ENCODE results near the gene TEX14. TPM values are rescaled to one million over a fixed set of nuclear protein-coding genes. Genes with fewer than 3 reads are reported as not detected.

The TEX14 gene
- total and polyA plus RNA-seq, 2 experiments from 2014 or later, result 0.15 TPM; not detected in 1

- Histone ChIP-seq H3F3A (ENCODE audit: insufficient read depth) (peaks cover 20% of the 10 kb centered on the region), H3K4me1 (ENCODE audit: insufficient read depth) (0 out of 2 replicates have a peak, but pooled peaks cover 5% of the 10 kb centered on the region), H3K4me2 (ENCODE audit: unreplicated experiment) (peak overlapping the region; percentile 85), H3K4me3 (peak overlapping the region; percentile 83; the same call in 1 of the 2 replicates), H4K20me1 (ENCODE audit: insufficient read depth) (no peaks in the 10 kb centered on the region), H3K79me2 (ENCODE audit: insufficient read depth) (no peaks in the 10 kb centered on the region), H2AFZ (peak overlapping the region; percentile 81; the same call in 1 of the 2 replicates), H3K9me2 (ENCODE audit: insufficient read depth) (no peaks in the 10 kb centered on the region), H3K36me3 (ENCODE audit: low read depth) (peaks cover 11% of the 10 kb centered on the region; the same call in 1 of the 2 replicates), H3K27ac (no peak overlapping the region), H3K27me3 (replicated peaks; ENCODE audit: insufficient read depth) (no peaks in the 10 kb centered on the region), H3K9me3 (ENCODE audit: low read depth) (no peaks in the 10 kb centered on the region), H3K9ac (no peak overlapping the region)
- TF ChIP-seq EZH2 (IDR thresholded peaks at IDR 0.05; ENCODE audit: insufficient read depth, poor library complexity, severe bottlenecking), result no peak
- no peak for TF ChIP-seq EZH2phosphoT487 (IDR thresholded peaks at IDR 0.05; ENCODE audit: insufficient read depth, low read depth)
- DNase-seq, result no peak
- WGBS, 2 experiments (ENCODE audit: low coverage in 1 of 2, low lambda C conversion rate in 2 of 2, missing lambda C conversion rate in 2 of 2), result 35 to 42% methylated on average over 2 of the region's 2 CpGs
- in situ Hi-C loops (cut with MboI), result no loop called here
Observed at GRCh38 chr17:58515286-58515685, 176.6 kb downstream of the TEX14 start.

- Histone ChIP-seq H3K36me3 (ENCODE audit: low read depth) (peaks cover 12% of the 10 kb centered on the region; the same call in 1 of the 2 replicates), H3K79me2 (ENCODE audit: insufficient read depth) (no peaks in the 10 kb centered on the region), H3K9me2 (ENCODE audit: insufficient read depth) (no peaks in the 10 kb centered on the region), H3K4me2 (ENCODE audit: unreplicated experiment) (peak overlapping the region; percentile 85), H3K27me3 (replicated peaks; ENCODE audit: insufficient read depth) (no peaks in the 10 kb centered on the region), H3K27ac (no peak overlapping the region), H3K9ac (peak overlapping the region; percentile 73; the same call in 1 of the 2 replicates), H3F3A (ENCODE audit: insufficient read depth) (peaks cover 15% of the 10 kb centered on the region), H3K4me1 (ENCODE audit: insufficient read depth) (0 out of 2 replicates have a peak, but pooled peaks cover 5% of the 10 kb centered on the region), H2AFZ (peak overlapping the region; percentile 81), H4K20me1 (ENCODE audit: insufficient read depth) (no peaks in the 10 kb centered on the region), H3K9me3 (ENCODE audit: low read depth) (no peaks in the 10 kb centered on the region), H3K4me3 (peak overlapping the region; percentile 83)
- WGBS, 2 experiments (ENCODE audit: low coverage in 1 of 2, low lambda C conversion rate in 2 of 2, missing lambda C conversion rate in 2 of 2), result 12 to 21% methylated on average over 7 to 11 of the region's 11 CpGs
- in situ Hi-C loops (cut with MboI), result no loop called here
- TF ChIP-seq EZH2phosphoT487 (IDR thresholded peaks at IDR 0.05; ENCODE audit: insufficient read depth, low read depth) (no peak), EZH2 (IDR thresholded peaks at IDR 0.05; ENCODE audit: insufficient read depth, poor library complexity, severe bottlenecking) (no peak)
- peak; percentile 11 for DNase-seq
Observed at GRCh38 chr17:58514770-58515157, 177.1 kb downstream of the TEX14 start.

GRCh38 chr17:58513965-58514769 is 177.7 kb downstream of the TEX14 start, which contains the start of gene MTMR4:
MTMR4 (minus strand) TSS chr17:58514638; CDS start chr17:58514407, 231 bp downstream.
- WGBS, 2 experiments (ENCODE audit: low coverage in 1 of 2, low lambda C conversion rate in 2 of 2, missing lambda C conversion rate in 2 of 2), result 1 to 2% methylated on average over 35 to 36 of the region's 64 CpGs
- in situ Hi-C loops (cut with MboI), result no loop called here
- DNase-seq, result peak; percentile 85
- H3K9ac ChIP-seq, result peak within 1 kb of the TSS; percentile 73
- H3K9me3 ChIP-seq (ENCODE audit: low read depth), result no peaks in the 10 kb centered on the region
- H4K20me1 ChIP-seq (ENCODE audit: insufficient read depth), result no peaks in the 10 kb centered on the region
- no peak within 1 kb of the TSS for H3K27ac ChIP-seq
- peaks cover 12% of the 10 kb centered on the region; the same call in 1 of the 2 replicates for H3K36me3 ChIP-seq (ENCODE audit: low read depth)
- H3K4me3 ChIP-seq, result peak within 1 kb of the TSS; percentile 83
- no peaks in the 10 kb centered on the region for H3K79me2 ChIP-seq (ENCODE audit: insufficient read depth)
- peak within 1 kb of the TSS; percentile 85 for H3K4me2 ChIP-seq (ENCODE audit: unreplicated experiment)
- TF ChIP-seq EZH2 (IDR thresholded peaks at IDR 0.05; ENCODE audit: insufficient read depth, poor library complexity, severe bottlenecking) (no peak), EZH2phosphoT487 (IDR thresholded peaks at IDR 0.05; ENCODE audit: insufficient read depth, low read depth) (no peak)
- peak within 1 kb of the TSS; percentile 81 for H2AFZ ChIP-seq
- no peaks in the 10 kb centered on the region for H3K27me3 ChIP-seq (replicated peaks; ENCODE audit: insufficient read depth)
- H3K4me1 ChIP-seq (ENCODE audit: insufficient read depth), result 0 out of 2 replicates have a peak, but pooled peaks cover 5% of the 10 kb centered on the region
- H3F3A ChIP-seq (ENCODE audit: insufficient read depth), result peaks cover 13% of the 10 kb centered on the region
- no peaks in the 10 kb centered on the region for H3K9me2 ChIP-seq (ENCODE audit: insufficient read depth)

GRCh38 chr17:58513267-58513964 is 178.4 kb downstream of the TEX14 start:
- Histone ChIP-seq H3K9me3 (ENCODE audit: low read depth) (no peaks in the 10 kb centered on the region), H3K9ac (peak overlapping the region; percentile 73; the same call in 1 of the 2 replicates), H3K4me1 (ENCODE audit: insufficient read depth) (0 out of 2 replicates have a peak, but pooled peaks cover 5% of the 10 kb centered on the region), H3K4me3 (peak overlapping the region; percentile 83), H3K9me2 (ENCODE audit: insufficient read depth) (no peaks in the 10 kb centered on the region), H3K27ac (no peak overlapping the region), H3K27me3 (replicated peaks; ENCODE audit: insufficient read depth) (no peaks in the 10 kb centered on the region), H2AFZ (peak overlapping the region; percentile 81), H3K4me2 (ENCODE audit: unreplicated experiment) (peak overlapping the region; percentile 85), H4K20me1 (ENCODE audit: insufficient read depth) (no peaks in the 10 kb centered on the region), H3K79me2 (ENCODE audit: insufficient read depth) (no peaks in the 10 kb centered on the region), H3F3A (ENCODE audit: insufficient read depth) (peaks cover 7% of the 10 kb centered on the region), H3K36me3 (ENCODE audit: low read depth) (peaks cover 12% of the 10 kb centered on the region; the same call in 1 of the 2 replicates)
- WGBS, 2 experiments (ENCODE audit: low coverage in 1 of 2, low lambda C conversion rate in 2 of 2, missing lambda C conversion rate in 2 of 2), result 64 to 65% methylated on average over 12 to 14 of the region's 14 CpGs
- no peak for TF ChIP-seq EZH2phosphoT487 (IDR thresholded peaks at IDR 0.05; ENCODE audit: insufficient read depth, low read depth)
- no peak for TF ChIP-seq EZH2 (IDR thresholded peaks at IDR 0.05; ENCODE audit: insufficient read depth, poor library complexity, severe bottlenecking)
- in situ Hi-C loops (cut with MboI), result no loop called here
- no peak for DNase-seq

All from GM23248 (cell line).